ENCODE results near the gene PTGS1. TPM values are rescaled to one million over a fixed set of nuclear protein-coding genes. Genes with fewer than 3 reads are reported as not detected.

Gene PTGS1
- total and polyA plus RNA-seq, 7 donors, result 0.56 to 5.6 (median 1.5) TPM

DNA sequence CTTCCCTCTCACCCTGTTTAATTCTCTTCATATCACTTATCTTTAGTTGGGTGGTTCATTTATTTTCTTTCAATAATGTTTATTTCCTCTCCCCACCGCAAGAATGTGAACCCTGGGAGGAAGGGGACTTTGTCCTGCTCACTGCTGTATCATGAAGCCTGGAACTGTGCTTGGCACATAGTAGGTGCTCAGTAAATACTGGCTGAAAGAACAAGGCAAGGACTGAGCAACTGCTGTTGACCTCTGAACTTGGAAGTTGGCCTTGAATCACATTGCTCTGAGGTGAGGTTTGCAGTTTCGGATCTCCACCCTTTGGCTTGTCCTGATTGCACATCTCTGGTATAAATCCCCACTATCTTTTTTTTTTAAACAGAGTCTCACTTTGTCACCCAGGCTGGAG is 22.0 kb upstream of the PTGS1 start:
- intact Hi-C loops (cut with DNase I), result loop anchor here in 1 of 2 donors (2.0 to 10.0 kb wide), 2 partner anchors 134 to 224 kb away; no protein-coding TSS in a partner anchor
- no peak for ATAC-seq
- Histone ChIP-seq H3K4me1 (no peaks in the 10 kb centered on the region), H3K27ac (no peak overlapping the region), H3K27me3 (ENCODE audit: insufficient read depth in 3 of 3, low read length in 2 of 3) (no peaks in the 10 kb centered on the region), H3K9me3 (no peaks in the 10 kb centered on the region), H3K4me3 (no peak overlapping the region), H3K36me3 (ENCODE audit: insufficient read depth in 1 of 2, low read depth in 1 of 2) (no peaks in the 10 kb centered on the region)
- 66 to 85% (median 83%) methylated on average over 2 of the region's 2 CpGs for WGBS, 3 donors
- TF ChIP-seq, protein P1, sequence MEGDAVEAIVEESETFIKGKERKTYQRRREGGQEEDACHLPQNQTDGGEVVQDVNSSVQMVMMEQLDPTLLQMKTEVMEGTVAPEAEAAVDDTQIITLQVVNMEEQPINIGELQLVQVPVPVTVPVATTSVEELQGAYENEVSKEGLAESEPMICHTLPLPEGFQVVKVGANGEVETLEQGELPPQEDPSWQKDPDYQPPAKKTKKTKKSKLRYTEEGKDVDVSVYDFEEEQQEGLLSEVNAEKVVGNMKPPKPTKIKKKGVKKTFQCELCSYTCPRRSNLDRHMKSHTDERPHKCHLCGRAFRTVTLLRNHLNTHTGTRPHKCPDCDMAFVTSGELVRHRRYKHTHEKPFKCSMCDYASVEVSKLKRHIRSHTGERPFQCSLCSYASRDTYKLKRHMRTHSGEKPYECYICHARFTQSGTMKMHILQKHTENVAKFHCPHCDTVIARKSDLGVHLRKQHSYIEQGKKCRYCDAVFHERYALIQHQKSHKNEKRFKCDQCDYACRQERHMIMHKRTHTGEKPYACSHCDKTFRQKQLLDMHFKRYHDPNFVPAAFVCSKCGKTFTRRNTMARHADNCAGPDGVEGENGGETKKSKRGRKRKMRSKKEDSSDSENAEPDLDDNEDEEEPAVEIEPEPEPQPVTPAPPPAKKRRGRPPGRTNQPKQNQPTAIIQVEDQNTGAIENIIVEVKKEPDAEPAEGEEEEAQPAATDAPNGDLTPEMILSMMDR (IDR thresholded peaks at IDR 0.05), result no peak
- DNase-seq, result no peak

DNA sequence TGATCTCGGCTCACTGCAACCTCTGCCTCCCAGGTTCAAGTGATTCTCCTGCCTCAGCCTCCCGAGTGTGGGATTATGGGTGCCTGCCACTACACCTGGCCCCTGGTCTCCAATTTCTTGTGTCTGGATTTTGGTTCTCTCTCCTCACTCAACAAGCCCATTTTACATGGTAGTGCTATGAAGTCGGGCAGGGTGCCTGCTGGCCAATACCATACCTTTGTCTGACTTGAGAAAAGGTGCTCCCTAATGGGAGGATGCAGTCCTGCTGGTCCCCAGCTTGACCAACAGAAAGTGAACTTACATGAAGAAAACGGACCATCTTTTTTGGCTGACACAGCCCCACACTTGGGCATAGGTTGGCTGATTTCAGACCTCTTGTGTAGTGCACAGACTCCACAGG is 21.6 kb upstream of the PTGS1 start:
- Histone ChIP-seq H3K9me3 (no peaks in the 10 kb centered on the region), H3K27me3 (ENCODE audit: insufficient read depth in 3 of 3, low read length in 2 of 3) (no peaks in the 10 kb centered on the region), H3K4me3 (no peak overlapping the region), H3K27ac (no peak overlapping the region), H3K36me3 (ENCODE audit: insufficient read depth in 1 of 2, low read depth in 1 of 2) (no peaks in the 10 kb centered on the region), H3K4me1 (no peaks in the 10 kb centered on the region)
- TF ChIP-seq, protein P1 (IDR thresholded peaks at IDR 0.05), result no peak
- ATAC-seq (no peak), DNase-seq (no peak)
- intact Hi-C loops (cut with DNase I), result loop anchor here in 1 of 2 donors (2.0 to 10.0 kb wide), 2 partner anchors 134 to 224 kb away; no protein-coding TSS in a partner anchor
- WGBS, 3 donors, result 70 to 81% (median 75%) methylated on average over 4 of the region's 4 CpGs

DNA sequence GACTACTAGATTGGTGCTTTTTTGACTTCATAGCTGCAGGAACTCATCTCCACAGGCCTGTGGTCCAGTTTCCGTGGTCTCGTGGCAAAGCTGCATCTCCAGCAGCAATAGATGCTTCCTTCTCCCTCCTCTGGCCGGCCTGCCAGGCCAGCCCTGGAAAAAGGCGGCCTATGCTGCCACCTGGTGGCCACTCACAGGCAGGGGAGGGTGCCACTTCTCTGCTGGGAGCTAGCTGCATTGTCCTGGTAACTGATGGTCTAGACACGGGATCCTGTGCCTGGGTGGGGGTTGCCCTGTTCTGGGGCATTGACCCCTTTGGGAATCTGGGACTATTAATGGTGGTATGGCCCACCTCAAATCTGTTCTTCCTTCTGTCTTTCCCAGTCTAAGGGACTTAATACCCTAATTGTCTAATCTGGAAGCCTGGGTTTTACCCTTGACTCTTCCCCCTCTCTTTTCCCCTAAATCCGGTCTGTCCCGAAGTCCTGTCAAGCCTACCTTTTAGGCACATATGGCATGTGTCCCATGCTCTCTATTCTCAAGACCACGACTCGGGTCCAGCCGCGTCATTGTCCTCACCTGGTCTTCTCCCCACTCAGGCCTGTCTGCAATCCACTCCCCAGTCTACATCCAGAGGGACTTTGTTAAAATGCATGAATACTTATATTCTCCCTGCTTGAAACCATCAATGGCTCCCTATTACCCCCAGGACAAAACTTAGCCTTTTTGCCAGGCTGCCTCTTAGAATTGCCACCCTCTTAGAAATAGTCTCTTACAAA is 20.1 kb upstream of the PTGS1 start:
- TF ChIP-seq, protein P1 (IDR thresholded peaks at IDR 0.05), result peak; percentile 94
- WGBS, 3 donors, result 40 to 45% (median 41%) methylated on average over 11 of the region's 11 CpGs
- H3K9me3 ChIP-seq, result no peaks in the 10 kb centered on the region
- intact Hi-C loops (cut with DNase I), result loop anchor here in 1 of 2 donors (1.0 to 5.0 kb wide), 3 partner anchors 123 to 254 kb away; partner anchors contain the start of gene LHX6
- no peak overlapping the region for H3K4me3 ChIP-seq
- no peaks in the 10 kb centered on the region for H3K36me3 ChIP-seq (ENCODE audit: insufficient read depth in 1 of 2, low read depth in 1 of 2)
- H3K27ac ChIP-seq, result no peak overlapping the region
- DNase-seq, result peak; percentile 78 to 91
- H3K27me3 ChIP-seq (ENCODE audit: insufficient read depth in 3 of 3, low read length in 2 of 3), result no peaks in the 10 kb centered on the region
- H3K4me1 ChIP-seq, result no peaks in the 10 kb centered on the region
- peak; percentile 87 to 94 (median 91) for ATAC-seq

DNA sequence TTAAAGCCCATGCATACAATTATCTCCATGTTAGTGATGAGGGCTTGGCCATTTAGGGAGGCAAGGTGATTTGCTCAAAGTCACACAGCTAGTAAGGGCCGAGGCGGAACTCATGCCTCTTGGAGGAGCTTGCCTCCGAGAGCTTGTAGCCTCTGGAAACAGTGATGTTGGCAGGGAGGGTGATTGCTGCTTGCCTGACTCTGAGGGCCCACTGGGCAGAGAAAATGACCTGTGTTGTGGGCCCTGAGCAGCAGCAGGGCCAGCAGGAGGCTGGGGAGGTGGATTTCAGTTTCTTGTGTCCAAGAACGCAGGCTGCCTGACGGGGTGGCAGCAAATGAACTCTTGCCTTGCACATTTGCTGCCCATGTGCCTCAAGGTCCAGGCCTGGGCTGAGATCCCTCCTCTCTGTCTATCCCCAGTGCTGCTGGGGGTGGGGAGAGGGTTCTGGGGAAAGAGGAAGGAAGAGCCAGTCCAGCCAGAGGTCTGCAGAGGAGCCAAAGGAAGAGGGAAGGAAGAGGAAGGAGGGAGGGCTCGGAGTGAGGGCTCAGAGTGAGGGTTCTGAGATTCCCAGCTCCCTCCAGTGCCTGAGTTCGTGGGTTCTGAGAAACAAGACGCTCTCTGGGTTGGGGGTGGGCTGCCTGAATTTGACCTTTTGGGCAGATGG is 16.2 kb upstream of the PTGS1 start:
- intact Hi-C loops (cut with DNase I), result loop anchor here in 1 of 2 donors (5.0 kb wide), 1 partner anchor 127 kb away; the partner anchor contains the start of gene LHX6
- no peaks in the 10 kb centered on the region for H3K9me3 ChIP-seq
- no peak overlapping the region for H3K4me3 ChIP-seq
- no peak overlapping the region for H3K27ac ChIP-seq
- no peak for ATAC-seq
- 81 to 89% (median 81%) methylated on average over 8 of the region's 8 CpGs for WGBS, 3 donors
- TF ChIP-seq, protein P1 (IDR thresholded peaks at IDR 0.05), result no peak
- H3K27me3 ChIP-seq (ENCODE audit: insufficient read depth in 3 of 3, low read length in 2 of 3), result no peaks in the 10 kb centered on the region
- H3K4me1 ChIP-seq, result no peaks in the 10 kb centered on the region
- H3K36me3 ChIP-seq (ENCODE audit: insufficient read depth in 1 of 2, low read depth in 1 of 2), result no peaks in the 10 kb centered on the region
- peak in 1 of 2 donors; percentile 48 for DNase-seq
